Natural killer cell (primary cell): ENCODE results near the gene FRAS1. TPM values are rescaled to one million over a fixed set of nuclear protein-coding genes. Genes with fewer than 3 reads are reported as not detected.

Experiments
- ATAC-seq, 3 donors: fragments of 150-1000 bp in 2 of 3; fragments of 200-7000 bp in 1 of 3; cut with Tn5 transposase; 1 replicate in 1 of 3; 2 replicates in 2 of 3; pipeline ENCODE4 v1.10.0; 2021; ENCODE audit warnings: mild to moderate bottlenecking in 2 of 3, moderate library complexity in 2 of 3
- DNase-seq, 2 donors: peaks; one replicate each; pipeline versions ENCODE4 v3.0.0 to v3.0.0-alpha.2; 2013 to 2021; ENCODE audit warnings: mixed read lengths in 1 of 2
- H3K27ac ChIP-seq: one replicate; pipeline ENCODE4 v1.5.1; 2013; ENCODE audit warnings: mild to moderate bottlenecking, low read length
- H3K27me3 ChIP-seq: one replicate; pipeline ENCODE4 v1.6.1; 2013; ENCODE audit warnings: low read length; ENCODE audit not compliant: control insufficient read depth, insufficient read depth
- H3K36me3 ChIP-seq: one replicate; pipeline ENCODE4 v1.6.1; 2013; ENCODE audit warnings: low read length; ENCODE audit not compliant: control insufficient read depth, insufficient read depth
- H3K4me1 ChIP-seq: one replicate; pipeline ENCODE4 v1.6.1; 2013; ENCODE audit warnings: low read length; ENCODE audit not compliant: control insufficient read depth, insufficient read depth
- H3K4me3 ChIP-seq: one replicate; pipeline ENCODE4 v1.5.1; 2013; ENCODE audit warnings: low read length
- H3K9me3 ChIP-seq: one replicate; pipeline ENCODE4 v1.6.1; 2013; ENCODE audit warnings: low read length; ENCODE audit not compliant: control insufficient read depth, insufficient read depth
- H3K27ac Mint-ChIP-seq, 2 donors: one replicate each; pipeline ENCODE4 v1.8.0; 2022; ENCODE audit warnings: mild to moderate bottlenecking in 2 of 2, mixed read lengths in 2 of 2, moderate library complexity in 1 of 2
- H3K27me3 Mint-ChIP-seq, 2 donors: one replicate each; pipeline ENCODE4 v1.8.0; 2022; ENCODE audit warnings: low read depth in 2 of 2, mixed read lengths in 2 of 2
- H3K36me3 Mint-ChIP-seq: one replicate; pipeline ENCODE4 v1.8.0; 2022; ENCODE audit warnings: mixed read lengths
- H3K4me1 Mint-ChIP-seq, 2 donors: one replicate each; pipeline ENCODE4 v1.8.0; 2022; ENCODE audit warnings: mixed read lengths in 2 of 2
- H3K4me3 Mint-ChIP-seq: one replicate; pipeline ENCODE4 v1.8.0; 2022; ENCODE audit warnings: mild to moderate bottlenecking, moderate library complexity, mixed read lengths
- H3K9me3 Mint-ChIP-seq, 2 donors: one replicate each; pipeline ENCODE4 v1.8.0; 2022; ENCODE audit warnings: mixed read lengths in 2 of 2
- WGBS: methylation state at CpG from one replicate; pipeline ENCODE4 v1.1.7; 2013; ENCODE audit warnings: missing lambda C conversion rate; ENCODE audit not compliant: insufficient coverage; 5-methylcytosine and 5-hydroxymethylcytosine counted together
- intact Hi-C: fragments of 100-400 bp; cut with micrococcal nuclease; formaldehyde crosslinking; loops from one replicate; pipeline ENCODE4 v1.14.2; 2022
- total RNA-seq, 4 donors: library from RNA; stranded (reverse); fragments of 120-200 nt in 1 of 4; gene quantifications; one replicate each; pipeline versions ENCODE4 v1.2.3 to v1.2.4, GENCODE V29; 2013 to 2022
- TF ChIP-seq, protein P1 (sequence below): fragments of 200-600 bp; IDR thresholded peaks from one replicate; pipeline ENCODE4 v1.8.0; 2022; ENCODE audit warnings: antibody characterized with exemption

FRAS1 gene
- total RNA-seq, 3 donors from 2014 or later (not counting 1 experiment from before 2014, with no cell fraction given): 0.15 to 0.31 TPM; not detected in 1

DNA sequence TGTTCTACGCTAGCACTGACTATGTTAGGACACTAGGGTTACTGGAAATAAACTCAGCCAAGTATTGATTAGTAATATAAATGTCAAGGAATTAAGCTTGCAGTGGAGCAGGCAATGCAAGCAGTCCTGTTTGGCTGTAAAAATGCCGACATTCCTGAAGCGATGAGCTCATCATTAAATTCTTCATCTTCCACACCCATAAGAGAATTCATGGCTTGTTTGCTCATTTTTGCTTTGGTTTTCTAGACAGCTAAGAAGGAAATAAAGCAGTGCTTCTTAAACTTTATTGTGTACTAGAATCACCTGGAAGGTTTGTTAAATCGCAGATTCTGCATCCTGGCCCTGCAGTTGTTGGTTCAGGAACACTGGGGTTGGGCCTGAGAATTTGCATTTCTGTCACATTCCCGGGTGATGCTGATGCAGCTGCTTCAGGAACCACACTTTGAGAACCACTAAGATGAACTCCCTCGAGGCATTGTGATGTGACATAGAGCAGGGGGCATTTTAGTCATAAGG is 512.2 kb downstream of the FRAS1 start:
- no peak overlapping the region for H3K4me3 Mint-ChIP-seq
- no peak overlapping the region for H3K27ac Mint-ChIP-seq
- TF ChIP-seq, protein P1, sequence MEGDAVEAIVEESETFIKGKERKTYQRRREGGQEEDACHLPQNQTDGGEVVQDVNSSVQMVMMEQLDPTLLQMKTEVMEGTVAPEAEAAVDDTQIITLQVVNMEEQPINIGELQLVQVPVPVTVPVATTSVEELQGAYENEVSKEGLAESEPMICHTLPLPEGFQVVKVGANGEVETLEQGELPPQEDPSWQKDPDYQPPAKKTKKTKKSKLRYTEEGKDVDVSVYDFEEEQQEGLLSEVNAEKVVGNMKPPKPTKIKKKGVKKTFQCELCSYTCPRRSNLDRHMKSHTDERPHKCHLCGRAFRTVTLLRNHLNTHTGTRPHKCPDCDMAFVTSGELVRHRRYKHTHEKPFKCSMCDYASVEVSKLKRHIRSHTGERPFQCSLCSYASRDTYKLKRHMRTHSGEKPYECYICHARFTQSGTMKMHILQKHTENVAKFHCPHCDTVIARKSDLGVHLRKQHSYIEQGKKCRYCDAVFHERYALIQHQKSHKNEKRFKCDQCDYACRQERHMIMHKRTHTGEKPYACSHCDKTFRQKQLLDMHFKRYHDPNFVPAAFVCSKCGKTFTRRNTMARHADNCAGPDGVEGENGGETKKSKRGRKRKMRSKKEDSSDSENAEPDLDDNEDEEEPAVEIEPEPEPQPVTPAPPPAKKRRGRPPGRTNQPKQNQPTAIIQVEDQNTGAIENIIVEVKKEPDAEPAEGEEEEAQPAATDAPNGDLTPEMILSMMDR: no peak
- H3K4me1 Mint-ChIP-seq: no peaks in the 10 kb centered on the region
- no peak for ATAC-seq
- no peak overlapping the region for H3K27ac ChIP-seq
- H3K4me3 ChIP-seq: no peak overlapping the region
- intact Hi-C loops: no loop called here
- H3K27me3 ChIP-seq: no peaks in the 10 kb centered on the region
- H3K36me3 Mint-ChIP-seq: no peaks in the 10 kb centered on the region
- no peak for DNase-seq
- H3K9me3 ChIP-seq: no peaks in the 10 kb centered on the region
- no peaks in the 10 kb centered on the region for H3K36me3 ChIP-seq
- WGBS: 90% methylated on average over 6 of the region's 6 CpGs
- no peaks in the 10 kb centered on the region for H3K9me3 Mint-ChIP-seq
- H3K27me3 Mint-ChIP-seq: peaks cover 0 to 3% of the 10 kb centered on the region in 2 donors
- no peaks in the 10 kb centered on the region for H3K4me1 ChIP-seq

- Mint-ChIP-seq H3K27ac (no peak overlapping the region), H3K9me3 (no peaks in the 10 kb centered on the region), H3K36me3 (no peaks in the 10 kb centered on the region), H3K27me3 (peaks cover 0 to 3% of the 10 kb centered on the region in 2 donors), H3K4me1 (no peaks in the 10 kb centered on the region), H3K4me3 (no peak overlapping the region)
- Histone ChIP-seq H3K27ac (no peak overlapping the region), H3K36me3 (no peaks in the 10 kb centered on the region), H3K4me3 (no peak overlapping the region), H3K4me1 (no peaks in the 10 kb centered on the region), H3K27me3 (no peaks in the 10 kb centered on the region), H3K9me3 (no peaks in the 10 kb centered on the region)
- no peak for ATAC-seq
- 17% methylated on average over 1 of the region's 2 CpGs for WGBS
- TF ChIP-seq, protein P1: no peak
- intact Hi-C loops: no loop called here
- DNase-seq: no peak
These were observed 513.0 kb downstream of the FRAS1 start for GRCh38 chr4:78570117-78570516.

- Histone ChIP-seq H3K4me3 (no peak overlapping the region), H3K9me3 (no peaks in the 10 kb centered on the region), H3K27me3 (no peaks in the 10 kb centered on the region), H3K4me1 (no peaks in the 10 kb centered on the region), H3K27ac (no peak overlapping the region), H3K36me3 (no peaks in the 10 kb centered on the region)
- Mint-ChIP-seq H3K36me3 (no peaks in the 10 kb centered on the region), H3K4me1 (no peaks in the 10 kb centered on the region), H3K4me3 (no peak overlapping the region), H3K27me3 (peaks cover 0 to 3% of the 10 kb centered on the region in 2 donors), H3K9me3 (no peaks in the 10 kb centered on the region), H3K27ac (no peak overlapping the region)
- WGBS: 100% methylated on average over 1 of the region's 1 CpG
- DNase-seq (no peak), ATAC-seq (no peak)
- TF ChIP-seq, protein P1: no peak
- intact Hi-C loops: no loop called here
These were observed 514.7 kb downstream of the FRAS1 start for GRCh38 chr4:78571804-78572203.
